ENCODE results near the gene GANC.
A peak's percentile ranks its signal among the peaks of the same experiment; 100 is the strongest.
"Not testable (repeated sequence)": the region's sequence is repeated elsewhere in the genome, so short reads cannot be mapped to it uniquely, and the experiment has no call there.

The GANC gene

GRCh38 chr15:42272939-42273899 is at the start of gene GANC, which contains the start of gene TMEM87A:
GANC (plus strand) TSS chr15:42273201; CDS start chr15:42274482, 1,281 bp downstream.
TMEM87A (minus strand) TSS chr15:42273433; CDS start chr15:42273398, 35 bp downstream.
- DNase-seq = peak; percentile 96

- DNase-seq = no peak
Measured at GRCh38 chr15:42226648-42227047, 46.4 kb upstream of the GANC start.

- DNase-seq = no peak
Measured at GRCh38 chr15:42228036-42228435, 45.0 kb upstream of the GANC start.

GRCh38 chr15:42228981-42229380 is 44.0 kb upstream of the GANC start:
- not testable (repeated sequence) for DNase-seq

- no peak for DNase-seq
Measured at GRCh38 chr15:42231088-42231487, 41.9 kb upstream of the GANC start.

GRCh38 chr15:42232606-42233005 is 40.4 kb upstream of the GANC start:
- no peak for DNase-seq

GRCh38 chr15:42233107-42233506 is 39.9 kb upstream of the GANC start:
- DNase-seq = no peak

GRCh38 chr15:42239528-42240182 is 33.3 kb upstream of the GANC start:
- DNase-seq = no peak

GRCh38 chr15:42240823-42241222 is 32.2 kb upstream of the GANC start:
- no peak for DNase-seq

- no peak for DNase-seq
Measured at GRCh38 chr15:42253300-42253699, 19.7 kb upstream of the GANC start.

GRCh38 chr15:42264795-42265194 is 8.2 kb upstream of the GANC start:
- no peak for DNase-seq

GRCh38 chr15:42267286-42267685 is 5.7 kb upstream of the GANC start:
- DNase-seq = no peak

GRCh38 chr15:42270551-42270950 is 2.5 kb upstream of the GANC start:
- DNase-seq = no peak

GRCh38 chr15:42270996-42271395 is 2.0 kb upstream of the GANC start:
- DNase-seq = no peak

- peak; percentile 66 for DNase-seq
Measured at GRCh38 chr15:42273900-42274701, 1.1 kb downstream of the GANC start.

GRCh38 chr15:42274702-42274989 is 1.6 kb downstream of the GANC start:
- DNase-seq = no peak

GRCh38 chr15:42275780-42276391 is 2.9 kb downstream of the GANC start:
- DNase-seq = no peak

- no peak for DNase-seq
Measured at GRCh38 chr15:42276762-42277161, 3.8 kb downstream of the GANC start.

- DNase-seq = no peak
Measured at GRCh38 chr15:42279234-42279723, 6.3 kb downstream of the GANC start.

GRCh38 chr15:42282344-42282743 is 9.3 kb downstream of the GANC start:
- DNase-seq = no peak

GRCh38 chr15:42282926-42283325 is 9.9 kb downstream of the GANC start:
- no peak for DNase-seq

GRCh38 chr15:42283671-42284070 is 10.7 kb downstream of the GANC start:
- no peak for DNase-seq

- no peak for DNase-seq
Measured at GRCh38 chr15:42284551-42284950, 11.6 kb downstream of the GANC start.
